HG03097 (cell line): ENCODE data around the gene TSNAXIP1.

Experiments used
- ATAC-seq: cut with Tn5 transposase; IDR thresholded peaks from one replicate; pipeline ENCODE4 v1.9.1; 2021; ENCODE audit not compliant: unreplicated experiment, low FRiP score

TSNAXIP1 gene

DNA sequence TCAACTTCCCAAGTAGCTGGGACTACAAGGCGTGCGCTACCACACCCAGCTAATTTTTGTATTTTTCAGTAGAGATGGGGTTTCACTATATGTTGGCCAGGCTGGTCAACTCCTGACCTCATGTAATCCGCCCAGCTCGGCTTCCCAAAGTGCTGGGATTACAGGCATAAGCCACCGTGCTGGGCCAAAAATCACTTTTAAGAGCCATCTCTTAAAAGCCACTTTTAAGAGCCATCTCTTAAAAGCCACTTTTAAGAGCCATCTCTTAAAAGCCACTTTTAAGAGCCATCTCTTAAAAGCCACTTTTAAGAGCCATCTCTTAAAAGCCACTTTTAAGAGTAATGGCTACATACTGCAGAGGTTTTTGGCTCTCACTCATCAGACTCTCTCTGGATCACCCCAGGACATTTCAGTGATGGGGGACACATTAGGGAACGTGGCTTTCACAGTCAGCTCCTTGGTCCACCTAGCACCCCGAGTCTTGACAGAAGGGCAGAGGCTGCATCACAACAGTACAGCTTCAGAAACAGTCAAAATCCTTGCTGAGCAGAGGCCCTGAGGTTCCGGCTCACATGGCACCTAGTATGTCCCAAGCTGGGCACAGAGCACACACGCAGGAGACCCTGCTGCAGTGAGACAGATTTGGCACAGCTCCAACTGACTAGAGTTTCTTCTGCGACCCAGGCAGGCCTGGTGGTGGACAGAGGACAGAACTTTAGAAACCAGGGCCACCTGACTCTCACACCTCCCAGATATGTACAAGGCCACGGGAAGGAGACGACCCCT, 23.9 kb upstream of the TSNAXIP1 start:
- no peak for ATAC-seq

GRCh38 chr16:67783353-67783725, 23.4 kb upstream of the TSNAXIP1 start:
- no peak for ATAC-seq

DNA sequence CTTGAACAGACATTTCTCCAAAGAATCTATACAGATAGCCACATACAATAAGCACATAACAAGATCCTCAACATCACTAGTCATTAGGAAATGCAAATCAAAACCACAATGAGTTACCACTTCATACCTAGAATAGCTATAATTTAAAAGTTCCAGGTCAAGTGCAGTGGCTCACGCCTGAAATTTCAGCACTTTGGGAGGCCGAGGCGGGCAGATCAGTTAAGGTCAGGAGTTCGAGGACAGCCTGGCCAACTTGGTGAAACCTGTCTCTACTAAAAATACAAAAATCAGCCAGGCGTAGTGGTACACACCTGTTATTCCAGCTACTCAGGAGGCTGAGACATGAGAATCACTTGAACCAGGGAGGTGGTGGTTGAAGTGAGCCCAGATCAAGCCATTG, 20.2 kb upstream of the TSNAXIP1 start:
- no peak for ATAC-seq

DNA sequence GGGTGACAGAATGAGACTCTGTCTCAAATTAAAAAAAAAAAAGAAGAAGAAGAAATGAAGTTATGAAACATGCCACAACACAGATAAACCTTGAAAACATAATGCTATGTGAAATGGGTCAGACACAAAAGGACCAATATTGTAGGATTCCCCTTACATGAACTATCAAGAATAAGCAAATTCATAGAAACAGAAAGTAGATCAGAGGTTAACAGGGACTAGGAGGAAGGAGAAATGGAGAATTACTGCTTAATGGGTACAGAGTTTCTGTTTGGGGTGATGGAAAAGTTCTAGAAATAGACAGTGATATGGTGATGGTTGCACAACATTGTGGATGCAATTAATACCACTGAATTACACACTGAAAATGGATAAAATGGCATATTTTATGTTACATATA, 16.6 kb upstream of the TSNAXIP1 start:
- no peak for ATAC-seq

DNA sequence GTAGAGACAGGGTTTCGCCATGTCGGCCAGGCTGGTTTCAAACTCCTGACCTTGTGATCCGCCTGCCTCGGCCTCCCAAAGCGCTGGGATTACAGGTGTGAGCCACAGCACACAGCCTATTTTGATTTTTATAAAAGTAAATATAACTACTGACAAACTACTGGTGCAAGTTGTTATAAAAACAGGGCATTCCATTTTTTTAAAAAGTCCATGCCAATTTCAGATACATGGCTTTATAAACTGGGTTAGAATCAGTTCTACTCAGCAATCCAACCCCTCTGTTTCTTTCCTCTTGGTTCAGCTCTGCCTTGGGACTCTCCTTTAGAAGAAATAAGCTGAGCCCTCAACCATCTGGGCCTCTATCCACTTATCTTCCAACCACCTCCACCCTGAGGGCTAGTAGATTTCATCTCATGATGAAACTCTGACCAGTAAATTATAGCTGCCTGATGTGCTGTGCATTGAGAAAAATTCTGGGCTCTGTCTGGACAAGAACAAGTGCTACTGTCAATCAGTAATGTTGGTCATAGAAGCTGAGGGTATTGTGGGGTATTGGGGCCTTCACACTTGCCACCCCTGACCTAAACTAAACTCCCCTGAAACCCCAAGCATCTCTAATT, 10.5 kb upstream of the TSNAXIP1 start:
- ATAC-seq: no peak

DNA sequence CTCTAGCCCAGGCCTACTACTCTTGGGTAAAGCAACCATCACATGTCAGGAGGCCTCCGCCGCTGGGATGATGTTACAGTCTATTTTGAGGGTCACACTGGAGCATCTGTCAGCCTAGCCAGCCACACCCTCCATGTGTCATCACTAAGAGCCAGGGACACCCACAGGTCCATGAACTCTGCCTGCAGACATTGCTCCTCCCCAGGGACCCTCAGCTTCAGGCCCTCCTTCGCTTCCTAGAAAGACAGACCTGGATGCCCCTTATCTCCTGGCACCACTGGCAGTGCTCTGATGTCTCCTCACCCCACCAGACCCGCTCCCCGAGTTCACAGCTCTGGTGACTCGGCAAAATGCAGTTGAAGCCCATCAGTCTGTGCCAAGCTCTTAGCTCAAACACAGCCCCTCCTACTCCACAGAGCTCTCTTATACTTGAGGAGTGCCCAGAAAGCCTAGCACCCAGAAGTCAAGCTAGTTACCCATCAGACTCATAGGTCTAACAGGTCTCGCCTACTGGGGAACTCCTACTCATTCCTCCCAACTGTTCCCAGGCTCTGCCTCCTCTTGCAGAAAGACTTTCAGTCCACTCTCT, 6.3 kb upstream of the TSNAXIP1 start:
- ATAC-seq: no peak

GRCh38 chr16:67801241-67801640, 5.4 kb upstream of the TSNAXIP1 start:
- no peak for ATAC-seq

DNA sequence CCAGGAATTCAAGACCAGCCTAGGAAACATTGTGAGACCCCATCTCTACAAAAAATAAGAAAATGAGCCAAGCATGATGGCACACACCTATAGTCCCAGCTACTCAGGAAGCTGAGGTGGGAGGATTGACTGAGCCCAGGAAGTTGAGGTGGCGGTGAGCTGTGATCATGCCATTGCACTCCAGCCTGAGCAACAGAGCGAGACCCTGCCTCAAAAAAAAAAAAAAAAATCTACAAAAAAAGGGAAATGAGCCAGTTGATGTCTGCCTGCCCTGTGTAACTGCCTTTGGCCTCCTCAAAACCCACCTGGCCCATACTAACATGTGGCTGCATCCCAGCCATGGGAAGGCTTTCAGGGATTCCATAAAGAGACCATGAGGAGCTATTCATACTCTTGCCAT, 4.8 kb upstream of the TSNAXIP1 start:
- no peak for ATAC-seq

DNA sequence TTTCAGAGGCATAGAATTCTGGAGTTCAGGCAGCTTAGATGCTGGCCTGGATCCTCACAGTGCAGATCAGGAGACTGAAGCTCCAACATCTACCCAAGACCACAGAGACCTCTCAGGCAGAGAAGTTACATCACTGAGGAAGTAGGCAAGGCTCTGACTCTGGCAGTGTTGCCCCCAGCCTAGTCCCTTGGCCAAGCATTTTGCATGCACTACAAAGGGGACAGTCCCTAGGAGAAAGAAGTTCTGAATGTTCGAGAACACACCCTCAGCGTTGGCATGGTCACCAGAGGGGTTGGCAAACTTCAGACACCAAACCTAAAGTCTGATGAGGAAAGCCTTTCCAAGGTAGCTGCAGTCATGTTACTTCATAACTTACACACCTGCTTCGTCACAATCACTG, 2.8 kb upstream of the TSNAXIP1 start:
- ATAC-seq: no peak

- ATAC-seq: no peak
These were observed 1.7 kb upstream of the TSNAXIP1 start for GRCh38 chr16:67804853-67805542.

- no peak for ATAC-seq
These were observed 816 bp upstream of the TSNAXIP1 start for GRCh38 chr16:67805718-67806427.

- no peak for ATAC-seq
These were observed 526 bp downstream of the TSNAXIP1 start for GRCh38 chr16:67807148-67807682.

- no peak for ATAC-seq
These were observed 5.2 kb downstream of the TSNAXIP1 start for GRCh38 chr16:67811899-67812298.

GRCh38 chr16:67814567-67814966, 7.9 kb downstream of the TSNAXIP1 start:
- ATAC-seq: no peak

- no peak for ATAC-seq
These were observed 14.0 kb downstream of the TSNAXIP1 start for GRCh38 chr16:67820608-67821259.

- ATAC-seq: no peak
These were observed 15.8 kb downstream of the TSNAXIP1 start for GRCh38 chr16:67822511-67822910.

GRCh38 chr16:67825119-67825518, 18.4 kb downstream of the TSNAXIP1 start:
- ATAC-seq: no peak

GRCh38 chr16:67825906-67826305, 19.2 kb downstream of the TSNAXIP1 start:
- ATAC-seq: no peak

GRCh38 chr16:67828651-67829050, 22.0 kb downstream of the TSNAXIP1 start:
- ATAC-seq: no peak

GRCh38 chr16:67833030-67833414, 26.3 kb downstream of the TSNAXIP1 start:
- no peak for ATAC-seq
